ENCODE results near the gene ITIH3.

Gene ITIH3

GRCh38 chr3:52845157-52845556 is 50.6 kb downstream of the ITIH3 start:
- DNase-seq, result no peak

DNA sequence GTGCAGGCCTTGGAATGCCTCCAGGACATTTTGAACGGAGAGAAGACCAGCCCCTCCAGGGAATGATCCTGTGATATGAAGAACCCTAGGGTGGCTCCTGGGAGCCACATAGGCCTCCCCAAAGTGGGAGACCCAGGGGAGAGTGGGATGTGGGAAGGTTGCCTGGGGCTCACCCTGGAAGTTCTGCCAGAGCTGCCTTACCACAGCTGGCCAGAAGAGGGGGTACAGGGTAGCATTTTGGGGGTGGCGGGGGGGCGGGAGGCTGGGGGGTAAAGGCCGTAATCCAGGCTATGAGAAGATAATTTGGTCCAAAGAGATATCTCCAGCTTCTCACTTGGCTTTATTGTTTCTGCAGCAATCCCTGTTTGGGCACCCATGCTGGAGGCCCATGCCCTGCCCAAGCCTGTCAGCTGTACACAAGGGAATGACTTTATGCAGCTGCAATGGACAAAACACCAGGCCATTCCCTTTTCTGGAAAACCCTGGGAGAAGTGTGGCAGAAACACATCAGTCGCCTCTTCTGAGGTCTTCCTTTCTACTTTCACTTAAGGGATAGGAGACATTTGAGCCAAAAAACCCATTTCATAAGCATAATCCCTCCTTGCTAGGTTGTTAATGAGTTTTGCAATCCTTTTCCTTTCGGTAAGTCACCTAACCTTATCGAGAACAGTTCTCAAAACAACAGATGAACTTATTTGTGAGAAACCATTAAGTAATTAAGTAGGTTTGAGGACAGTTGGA is 51.3 kb downstream of the ITIH3 start:
- peak in 1 of 2 experiments; percentile 25 for DNase-seq

GRCh38 chr3:52846432-52846965 is 51.9 kb downstream of the ITIH3 start:
- DNase-seq, result peak in 1 of 2 experiments; percentile 39

DNA sequence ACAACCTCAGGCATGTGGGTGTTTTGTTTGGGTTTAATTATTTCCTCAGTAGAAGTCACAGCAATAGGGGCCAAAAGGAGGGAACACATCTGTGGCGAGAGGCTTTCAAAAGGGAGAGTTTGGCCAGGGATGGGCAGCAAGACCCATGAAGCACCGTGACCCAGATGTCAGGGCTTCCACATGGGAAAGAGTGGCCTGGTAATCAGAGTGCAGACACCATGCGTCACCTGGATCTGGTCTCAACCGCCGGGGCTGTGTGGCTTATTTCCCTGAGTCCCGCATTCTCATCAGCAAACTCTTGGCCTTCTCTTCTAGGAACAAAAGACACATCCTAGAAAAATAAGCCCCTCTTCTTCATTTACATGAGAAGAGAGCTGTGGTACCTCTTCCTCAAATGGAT is 52.6 kb downstream of the ITIH3 start:
- DNase-seq, result no peak

- DNase-seq, result no peak
These were observed 53.1 kb downstream of the ITIH3 start for GRCh38 chr3:52847726-52848125.

- no peak for DNase-seq
These were observed 54.0 kb downstream of the ITIH3 start for GRCh38 chr3:52848617-52849016.

DNA sequence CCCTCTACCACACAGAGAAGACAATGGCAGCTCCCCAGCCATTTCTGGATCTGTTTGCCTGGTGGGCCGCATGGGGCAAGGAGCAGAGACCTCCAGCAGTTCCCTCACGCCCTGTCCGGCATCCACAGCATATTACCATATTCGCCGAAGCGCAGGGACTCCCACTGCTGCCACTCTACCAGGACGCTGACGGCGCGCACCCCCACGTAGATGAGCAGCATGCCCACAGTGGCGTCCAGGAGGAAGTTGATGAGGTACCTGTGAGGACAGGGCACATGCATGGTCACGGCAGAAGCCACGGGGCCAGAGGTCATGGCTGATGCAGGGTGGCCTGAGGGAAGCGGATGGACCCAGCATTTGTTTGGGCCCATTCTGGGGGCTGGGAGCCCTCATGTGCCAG is 55.1 kb downstream of the ITIH3 start:
- no peak for DNase-seq

DNA sequence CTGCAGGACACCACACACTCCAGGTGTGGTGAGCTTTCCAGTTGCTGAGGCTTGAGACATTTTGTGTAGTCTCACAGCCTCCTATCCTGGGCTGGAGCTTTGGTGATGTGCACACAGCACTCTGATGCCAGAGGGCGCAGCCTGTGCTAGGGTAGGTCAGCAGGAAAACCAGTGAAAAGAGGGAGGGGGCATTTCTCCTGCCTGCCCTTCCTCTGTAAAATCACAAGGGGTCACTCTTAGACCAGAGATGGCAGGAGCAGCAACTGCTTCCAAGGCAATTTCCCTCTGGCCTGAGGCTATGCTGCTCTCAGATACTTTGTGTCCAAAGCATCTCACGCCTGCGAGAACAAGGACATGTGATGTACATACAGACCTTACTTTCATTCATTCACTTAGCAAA is 56.8 kb downstream of the ITIH3 start:
- peak in 1 of 2 experiments; percentile 54 for DNase-seq

GRCh38 chr3:52852419-52852818 is 57.8 kb downstream of the ITIH3 start:
- DNase-seq, result no peak

DNA sequence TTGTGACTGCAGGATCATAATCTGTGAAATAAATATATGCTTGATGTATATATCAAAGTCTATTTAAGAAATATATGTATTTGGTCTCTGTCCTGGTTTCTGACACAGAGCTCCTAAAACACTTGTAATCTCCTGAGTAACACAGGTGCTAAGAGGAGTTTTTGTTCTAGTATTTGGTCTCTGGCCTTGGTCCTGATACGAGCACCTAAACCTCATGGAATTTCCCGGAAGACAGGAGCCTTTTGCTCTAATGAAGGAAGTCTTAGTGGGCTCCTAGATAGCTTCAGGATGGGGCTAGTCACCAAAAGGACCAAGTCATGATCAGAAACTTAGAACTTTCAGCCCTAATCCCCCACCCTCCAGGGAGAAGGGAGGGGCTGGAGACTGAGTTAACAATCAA is 59.4 kb downstream of the ITIH3 start:
- DNase-seq, result no peak

- no peak for DNase-seq
These were observed 62.1 kb downstream of the ITIH3 start for GRCh38 chr3:52856666-52857065.

- peak in 1 of 2 experiments; percentile 60 for DNase-seq
These were observed 62.5 kb downstream of the ITIH3 start for GRCh38 chr3:52857133-52857532.

DNA sequence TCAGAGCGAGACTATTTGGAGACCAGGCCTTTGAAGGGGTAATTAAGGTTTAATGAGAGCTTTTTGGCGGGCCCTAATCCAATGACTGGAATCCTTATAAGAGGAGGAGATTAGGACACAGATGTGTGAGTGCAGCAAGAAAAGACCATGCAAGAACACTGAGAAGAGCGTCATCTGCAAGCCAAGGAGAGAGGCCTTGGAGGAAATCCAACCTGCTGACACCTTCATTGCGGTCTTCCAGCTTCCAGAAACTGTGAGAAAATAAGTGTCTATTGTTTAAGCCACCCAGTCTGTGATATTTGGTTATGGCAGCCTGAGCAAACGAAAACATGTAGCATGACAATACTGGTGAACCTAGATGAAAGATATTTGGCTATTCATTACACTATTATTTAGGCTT is 63.3 kb downstream of the ITIH3 start:
- DNase-seq, result peak; percentile 25 to 31

All from NCI-H446 (cell line).